Nephron progenitor cell (in vitro differentiated cells): ENCODE data around the gene TRIP11.

Experiments
- DNase-seq: peaks from one replicate; pipeline ENCODE4 v3.0.0; 2021
- H3K27ac Mint-ChIP-seq: 2 replicates; pipeline ENCODE4 v1.8.0; 2021; ENCODE audit warnings: mild to moderate bottlenecking, moderate library complexity, mixed read lengths
- H3K27me3 Mint-ChIP-seq: 2 replicates; pipeline ENCODE4 v1.8.0; 2021; ENCODE audit warnings: mild to moderate bottlenecking, low read depth, mixed read lengths; ENCODE audit not compliant: poor library complexity
- H3K36me3 Mint-ChIP-seq: 2 replicates; pipeline ENCODE4 v1.8.0; 2021; ENCODE audit warnings: low read depth, mixed read lengths
- H3K4me1 Mint-ChIP-seq: 2 replicates; pipeline ENCODE4 v1.8.0; 2021; ENCODE audit warnings: mixed read lengths
- H3K4me3 Mint-ChIP-seq: 2 replicates; pipeline ENCODE4 v1.8.0; 2021; ENCODE audit warnings: mild to moderate bottlenecking, moderate library complexity, mixed read lengths
- H3K9me3 Mint-ChIP-seq: 2 replicates; pipeline ENCODE4 v1.8.0; 2021; ENCODE audit warnings: mild to moderate bottlenecking, moderate library complexity, mixed read lengths
- TF ChIP-seq, protein P1 (sequence below): fragments of 200-600 bp; sonication (generic); IDR thresholded peaks from 2 replicates; pipeline ENCODE4 v1.5.0; 2021; ENCODE audit warnings: antibody characterized with exemption

TRIP11 gene

DNA sequence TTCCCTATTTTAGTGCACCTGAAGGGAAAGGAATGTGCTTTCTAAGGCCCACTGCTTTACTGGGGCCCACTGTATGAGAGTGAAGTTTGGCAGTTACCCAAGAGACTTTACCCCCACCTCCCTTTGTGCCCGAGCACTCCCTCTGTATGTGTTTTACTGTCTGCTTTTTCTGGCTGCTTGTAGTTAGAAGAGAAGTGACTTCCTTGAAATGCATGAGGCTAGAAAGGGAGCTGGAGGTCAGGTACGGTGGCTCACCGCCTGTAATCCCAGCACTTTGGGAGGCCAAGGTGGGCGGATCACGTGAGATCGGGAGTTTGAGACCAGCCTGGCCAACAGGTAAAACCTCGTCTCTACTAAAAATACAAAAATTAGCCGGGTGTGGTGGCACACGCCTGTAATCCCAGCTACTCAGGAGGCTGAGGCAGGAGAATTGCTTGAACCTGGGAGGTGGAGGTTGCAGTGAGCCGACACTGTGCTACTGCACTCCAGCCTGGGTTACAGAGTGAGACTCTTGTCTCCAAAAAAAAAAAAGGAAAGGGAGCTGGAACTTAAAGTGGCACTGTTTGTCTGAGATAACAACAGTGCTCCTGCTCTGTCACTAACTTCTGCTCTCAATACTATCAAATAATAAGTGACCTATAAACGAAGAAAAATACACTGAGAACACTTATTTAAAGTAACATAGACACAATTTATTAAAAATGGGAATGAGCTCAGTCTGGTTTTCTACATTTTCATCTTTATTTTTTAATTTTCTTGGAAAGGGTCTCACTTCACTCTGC lies 5.8 kb downstream of the TRIP11 start:
- Mint-ChIP-seq H3K36me3 (peaks cover 64% of the 10 kb centered on the region), H3K4me3 (no peak overlapping the region)
- TF ChIP-seq, protein P1, sequence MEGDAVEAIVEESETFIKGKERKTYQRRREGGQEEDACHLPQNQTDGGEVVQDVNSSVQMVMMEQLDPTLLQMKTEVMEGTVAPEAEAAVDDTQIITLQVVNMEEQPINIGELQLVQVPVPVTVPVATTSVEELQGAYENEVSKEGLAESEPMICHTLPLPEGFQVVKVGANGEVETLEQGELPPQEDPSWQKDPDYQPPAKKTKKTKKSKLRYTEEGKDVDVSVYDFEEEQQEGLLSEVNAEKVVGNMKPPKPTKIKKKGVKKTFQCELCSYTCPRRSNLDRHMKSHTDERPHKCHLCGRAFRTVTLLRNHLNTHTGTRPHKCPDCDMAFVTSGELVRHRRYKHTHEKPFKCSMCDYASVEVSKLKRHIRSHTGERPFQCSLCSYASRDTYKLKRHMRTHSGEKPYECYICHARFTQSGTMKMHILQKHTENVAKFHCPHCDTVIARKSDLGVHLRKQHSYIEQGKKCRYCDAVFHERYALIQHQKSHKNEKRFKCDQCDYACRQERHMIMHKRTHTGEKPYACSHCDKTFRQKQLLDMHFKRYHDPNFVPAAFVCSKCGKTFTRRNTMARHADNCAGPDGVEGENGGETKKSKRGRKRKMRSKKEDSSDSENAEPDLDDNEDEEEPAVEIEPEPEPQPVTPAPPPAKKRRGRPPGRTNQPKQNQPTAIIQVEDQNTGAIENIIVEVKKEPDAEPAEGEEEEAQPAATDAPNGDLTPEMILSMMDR, result no peak

DNA sequence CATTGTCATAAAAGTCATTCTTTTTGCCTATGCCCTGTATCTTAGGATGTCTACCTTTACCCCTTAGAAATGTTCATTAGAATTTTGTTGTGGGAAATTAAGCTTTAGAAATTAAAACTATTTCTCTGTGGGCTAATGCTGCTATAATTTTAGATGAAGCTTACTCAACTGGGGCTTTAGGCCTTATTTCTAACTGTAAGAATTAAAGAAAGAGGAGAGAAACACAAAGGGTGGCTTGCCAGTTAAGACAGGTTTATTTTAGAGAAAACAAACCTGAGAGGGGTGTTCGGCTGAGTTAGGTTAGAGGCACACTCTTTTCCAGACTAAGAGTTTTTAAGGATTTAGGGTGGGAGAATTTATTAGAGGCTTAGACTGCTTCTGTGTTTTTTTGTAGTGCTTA lies 6.4 kb downstream of the TRIP11 start:
- TF ChIP-seq, protein P1, result no peak
- H3K27me3 Mint-ChIP-seq, result no peaks in the 10 kb centered on the region
- H3K9me3 Mint-ChIP-seq, result peaks cover 13% of the 10 kb centered on the region
- H3K4me3 Mint-ChIP-seq, result no peak overlapping the region
- DNase-seq, result no peak
- H3K27ac Mint-ChIP-seq, result no peak overlapping the region
- H3K4me1 Mint-ChIP-seq, result peaks cover 18% of the 10 kb centered on the region
- peaks cover 69% of the 10 kb centered on the region for H3K36me3 Mint-ChIP-seq

More for the DNA sequence above, 5.8 kb downstream of the TRIP11 start:
- H3K27me3 Mint-ChIP-seq, result no peaks in the 10 kb centered on the region
- H3K27ac Mint-ChIP-seq, result no peak overlapping the region
- H3K9me3 Mint-ChIP-seq, result peaks cover 13% of the 10 kb centered on the region
- no peak for DNase-seq
- peaks cover 25% of the 10 kb centered on the region for H3K4me1 Mint-ChIP-seq

DNA sequence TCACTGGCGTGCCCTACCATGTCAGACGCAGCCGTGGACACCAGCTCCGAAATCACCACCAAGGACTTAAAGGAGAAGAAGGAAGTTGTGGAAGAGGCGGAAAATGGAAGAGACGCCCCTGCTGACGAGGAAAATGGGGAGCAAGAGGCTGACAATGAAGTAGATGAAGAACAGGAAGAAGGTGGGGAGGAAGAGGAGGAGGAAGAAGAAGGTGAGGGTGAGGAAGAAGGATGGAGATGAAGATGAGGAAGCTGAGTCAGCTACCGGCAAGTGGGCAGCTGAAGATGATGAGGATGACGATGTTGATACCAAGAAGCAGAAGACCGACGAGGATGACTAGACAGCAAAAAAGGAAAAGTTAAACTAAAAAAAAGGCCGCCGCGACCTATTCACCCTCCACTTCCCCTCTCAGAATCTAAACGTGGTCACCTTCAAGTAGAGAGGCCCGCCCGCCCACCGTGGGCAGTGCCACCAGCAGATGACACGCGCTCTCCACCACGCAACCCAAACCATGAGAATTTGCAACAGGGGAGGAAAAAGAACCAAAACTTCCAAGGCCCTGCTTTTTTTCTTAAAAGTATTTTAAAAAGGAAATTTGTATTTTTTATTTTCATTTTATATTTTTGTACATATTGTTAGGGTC lies 13.2 kb downstream of the TRIP11 start:
- H3K9me3 Mint-ChIP-seq, result no peaks in the 10 kb centered on the region
- TF ChIP-seq, protein P1, result no peak
- no peak for DNase-seq
- H3K4me1 Mint-ChIP-seq, result no peaks in the 10 kb centered on the region
- H3K36me3 Mint-ChIP-seq, result peaks cover 44% of the 10 kb centered on the region
- H3K27me3 Mint-ChIP-seq, result no peaks in the 10 kb centered on the region
- no peak overlapping the region for H3K4me3 Mint-ChIP-seq
- H3K27ac Mint-ChIP-seq, result peak overlapping the region; percentile 86

DNA sequence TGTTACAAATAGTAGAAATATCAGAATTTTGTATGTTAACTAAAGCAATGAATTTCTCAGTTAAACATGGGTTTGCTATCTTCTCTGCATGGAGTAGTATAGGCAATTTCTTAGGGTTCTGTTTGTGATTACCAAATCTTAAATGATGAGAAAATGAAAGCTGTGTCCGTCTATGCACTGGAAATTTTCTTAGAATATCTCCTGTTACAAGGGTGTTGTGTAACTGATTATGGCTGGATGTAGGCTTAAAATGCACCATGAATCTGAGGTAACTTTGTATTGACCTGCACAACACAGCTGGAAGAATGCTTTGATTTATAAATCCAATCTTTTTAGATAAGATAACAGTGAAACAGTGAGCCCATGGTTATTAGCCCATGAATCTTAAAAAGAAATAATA lies 17.8 kb downstream of the TRIP11 start:
- TF ChIP-seq, protein P1, result no peak
- Mint-ChIP-seq H3K4me3 (no peak overlapping the region), H3K4me1 (no peaks in the 10 kb centered on the region), H3K27ac (no peak overlapping the region), H3K9me3 (no peaks in the 10 kb centered on the region), H3K36me3 (peaks cover 27% of the 10 kb centered on the region), H3K27me3 (no peaks in the 10 kb centered on the region)
- DNase-seq, result no peak

DNA sequence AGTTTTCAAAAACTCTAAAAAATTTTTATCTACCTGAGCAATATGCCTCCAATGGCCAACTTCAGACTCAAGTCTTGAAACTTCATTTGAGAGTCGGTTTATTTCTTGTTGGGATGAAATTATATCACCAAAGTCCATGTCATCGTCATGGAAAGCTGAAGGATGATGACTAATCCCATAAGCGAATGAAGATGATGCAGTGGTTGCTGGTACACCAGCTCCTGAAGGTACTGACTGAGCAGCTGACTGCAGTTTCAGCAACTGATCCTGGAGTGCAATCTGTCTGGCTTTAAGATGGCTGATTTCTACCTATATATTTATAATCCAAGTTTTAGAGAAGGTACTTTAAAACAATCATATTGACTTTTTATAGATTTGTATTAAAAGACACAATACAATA lies 18.3 kb downstream of the TRIP11 start:
- TF ChIP-seq, protein P1, result no peak
- Mint-ChIP-seq H3K4me1 (no peaks in the 10 kb centered on the region), H3K9me3 (no peaks in the 10 kb centered on the region), H3K36me3 (peaks cover 28% of the 10 kb centered on the region), H3K27me3 (no peaks in the 10 kb centered on the region), H3K27ac (no peak overlapping the region), H3K4me3 (no peak overlapping the region)
- no peak for DNase-seq
